ENCODE results near the gene SHB.

GRCh38 chr9:38114905-38115304, 45.9 kb upstream of the SHB start:
- no peak for TF ChIP-seq CTCF (IDR thresholded peaks at IDR 0.05)
- TF ChIP-seq POLR2A (IDR thresholded peaks at IDR 0.05): no peak
